Right lobe of liver (tissue), 6 donors: ENCODE results near the gene TBK1. TPM values are rescaled to one million over a fixed set of nuclear protein-coding genes. Genes with fewer than 3 reads are reported as not detected.

ENCODE experiments used
- ATAC-seq, 4 donors: fragments of 200-7000 bp; cut with Tn5 transposase; one replicate each; pipeline ENCODE4 v1.9.1; 2020; ENCODE audit warnings: mild to moderate bottlenecking in 4 of 4, moderate library complexity in 4 of 4
- DNase-seq, 3 donors: peaks; one replicate each; pipeline ENCODE4 v3.0.0-alpha.2; 2020
- H3K27ac ChIP-seq, 3 donors: fragments of 200-600 bp; one replicate each; pipeline ENCODE4 v1.8.0; 2022
- H3K27me3 ChIP-seq, 2 donors: fragments of 200-600 bp; one replicate each; pipeline ENCODE4 v1.8.0; 2022
- H3K36me3 ChIP-seq, 4 donors: fragments of 200-600 bp; sonication (generic) in 1 of 4; one replicate each; pipeline versions ENCODE4 v1.5.1 to v1.8.0; 2017 to 2022; ENCODE audit warnings: control low read depth in 1 of 4
- H3K4me1 ChIP-seq, 4 donors: fragments of 200-600 bp; sonication (generic) in 1 of 4; one replicate each; pipeline versions ENCODE4 v1.5.1 to v1.8.0; 2017 to 2022; ENCODE audit warnings: control low read depth in 1 of 4
- H3K4me3 ChIP-seq, 3 donors: fragments of 200-600 bp; one replicate each; pipeline ENCODE4 v1.8.0; 2022
- H3K9me3 ChIP-seq, 4 donors: fragments of 200-600 bp; sonication (generic) in 1 of 4; one replicate each; pipeline versions ENCODE4 v1.5.1 to v1.8.0; 2017 to 2022; ENCODE audit warnings: control low read depth in 1 of 4
- POLR2A ChIP-seq: fragments of 450-650 bp; IDR thresholded peaks from one replicate; pipeline ENCODE4 v1.6.1; 2017; ENCODE audit warnings: antibody characterized with exemption, mild to moderate bottlenecking
- WGBS: methylation state at CpG from one replicate; pipeline ENCODE4 v1.1.6; 2018; ENCODE audit warnings: low coverage, low lambda C conversion rate; ENCODE audit not compliant: insufficient coverage; ENCODE audit errors: missing lambda C conversion rate; 5-methylcytosine and 5-hydroxymethylcytosine counted together
- intact Hi-C, 2 donors: fragments of 100-400 bp; cut with DNase I; formaldehyde crosslinking; loops; one replicate each; pipeline versions ENCODE4 v1.11.2 to v1.14.1; 2022
- total RNA-seq, 6 experiments: library from RNA; depleted of rRNA in 2 of 6; stranded (reverse); fragments of >200 nt in 2 of 6; fragmentation: NEBNext Ultra II Directional in 3 of 6; extraction: Animal tissue kit (Norgen Biotek cat#: 25700) in 3 of 6; gene quantifications; one replicate each; pipeline versions ENCODE4 v1.1.0 to v1.2.4, GENCODE V29; 2016 to 2023
- TF ChIP-seq, protein P1 (sequence below), 4 donors: fragments of 200-600 bp in 3 of 4; fragments of 450-650 bp in 1 of 4; IDR thresholded peaks; one replicate each; pipeline versions ENCODE4 v1.5.1 to v1.8.0; 2016 to 2022; ENCODE audit warnings: antibody characterized with exemption in 4 of 4, mild to moderate bottlenecking in 2 of 4
- donor health status: DM: no; HTN: yes; CAD: no.
- donor health status: DM: no; HTN: no; CAD: no.
- donor health status: DM: no; HTN: no; CAD: no.
- donor health status: DM: no; HTN: yes; CAD: no.
- donor health status: DM: no; HTN: yes; CAD: no.

TBK1 gene
- total RNA-seq, 6 experiments from 2014 or later: 9.0 to 21.8 (median 14.0) TPM

DNA sequence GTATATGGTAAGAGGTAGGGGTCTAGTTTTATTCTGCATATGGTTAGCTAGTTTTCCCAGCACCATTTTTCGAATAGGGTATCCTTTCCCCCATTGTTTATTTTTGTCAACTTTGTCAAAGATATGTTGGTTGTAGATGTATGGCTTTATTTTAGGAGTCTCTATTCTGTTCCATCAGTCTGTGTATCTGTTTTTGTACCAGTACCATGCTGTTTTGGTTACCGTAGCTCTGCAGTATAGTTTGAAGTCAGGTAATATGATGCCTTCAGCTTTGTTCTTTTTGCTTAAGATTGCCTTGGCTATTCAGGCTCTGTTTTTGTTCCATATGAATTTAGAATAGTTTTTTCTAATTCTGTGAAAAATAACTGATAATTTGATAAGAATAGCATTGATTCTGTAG lies 24.9 kb downstream of the TBK1 start:
- intact Hi-C loops: loop anchor here in 1 of 2 donors (10.0 kb wide), 1 partner anchor 52 kb away; no protein-coding TSS in a partner anchor
- 100% methylated on average over 2 of the region's 2 CpGs for WGBS

DNA sequence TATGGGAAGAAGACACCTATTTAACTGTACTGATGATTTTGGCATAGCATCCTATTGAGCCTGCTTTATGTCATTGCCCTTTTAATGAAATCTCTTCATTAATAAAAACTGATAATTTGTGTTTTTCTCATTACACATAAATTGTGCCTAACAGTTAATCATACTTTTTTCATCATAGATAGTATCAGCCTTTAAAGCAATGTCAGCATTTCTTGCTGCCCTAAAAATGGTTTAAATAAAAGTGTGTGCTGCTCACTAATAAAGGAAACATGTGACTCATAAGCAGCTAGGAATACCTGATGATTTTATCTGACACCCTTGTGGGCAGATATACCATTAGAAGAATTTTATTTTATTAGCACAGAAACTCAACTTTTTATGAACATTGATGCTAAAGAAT lies 26.7 kb downstream of the TBK1 start:
- Histone ChIP-seq H3K27ac (no peak overlapping the region), H3K4me3 (no peak overlapping the region), H3K9me3 (peaks cover 0 to 2% (median 0%) of the 10 kb centered on the region in 4 donors), H3K36me3 (peaks cover 0 to 36% (median 10%) of the 10 kb centered on the region in 4 donors), H3K27me3 (no peaks in the 10 kb centered on the region), H3K4me1 (no peaks in the 10 kb centered on the region)
- intact Hi-C loops: loop anchor here in 1 of 2 donors (10.0 kb wide), 1 partner anchor 54 kb away; no protein-coding TSS in a partner anchor
- no peak for DNase-seq
- no peak for TF ChIP-seq POLR2A
- TF ChIP-seq, protein P1, sequence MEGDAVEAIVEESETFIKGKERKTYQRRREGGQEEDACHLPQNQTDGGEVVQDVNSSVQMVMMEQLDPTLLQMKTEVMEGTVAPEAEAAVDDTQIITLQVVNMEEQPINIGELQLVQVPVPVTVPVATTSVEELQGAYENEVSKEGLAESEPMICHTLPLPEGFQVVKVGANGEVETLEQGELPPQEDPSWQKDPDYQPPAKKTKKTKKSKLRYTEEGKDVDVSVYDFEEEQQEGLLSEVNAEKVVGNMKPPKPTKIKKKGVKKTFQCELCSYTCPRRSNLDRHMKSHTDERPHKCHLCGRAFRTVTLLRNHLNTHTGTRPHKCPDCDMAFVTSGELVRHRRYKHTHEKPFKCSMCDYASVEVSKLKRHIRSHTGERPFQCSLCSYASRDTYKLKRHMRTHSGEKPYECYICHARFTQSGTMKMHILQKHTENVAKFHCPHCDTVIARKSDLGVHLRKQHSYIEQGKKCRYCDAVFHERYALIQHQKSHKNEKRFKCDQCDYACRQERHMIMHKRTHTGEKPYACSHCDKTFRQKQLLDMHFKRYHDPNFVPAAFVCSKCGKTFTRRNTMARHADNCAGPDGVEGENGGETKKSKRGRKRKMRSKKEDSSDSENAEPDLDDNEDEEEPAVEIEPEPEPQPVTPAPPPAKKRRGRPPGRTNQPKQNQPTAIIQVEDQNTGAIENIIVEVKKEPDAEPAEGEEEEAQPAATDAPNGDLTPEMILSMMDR (IDR thresholded peaks at IDR 0.05): no peak
- no peak for ATAC-seq

More for the DNA sequence above, 24.9 kb downstream of the TBK1 start:
- Histone ChIP-seq H3K4me3 (no peak overlapping the region), H3K4me1 (no peaks in the 10 kb centered on the region), H3K27ac (no peak overlapping the region), H3K36me3 (peaks cover 0 to 26% (median 10%) of the 10 kb centered on the region in 4 donors), H3K9me3 (peaks cover 0 to 2% (median 0%) of the 10 kb centered on the region in 4 donors), H3K27me3 (no peaks in the 10 kb centered on the region)
- DNase-seq (no peak), ATAC-seq (no peak)
- no peak for TF ChIP-seq POLR2A
- TF ChIP-seq, protein P1 (IDR thresholded peaks at IDR 0.05): no peak

DNA sequence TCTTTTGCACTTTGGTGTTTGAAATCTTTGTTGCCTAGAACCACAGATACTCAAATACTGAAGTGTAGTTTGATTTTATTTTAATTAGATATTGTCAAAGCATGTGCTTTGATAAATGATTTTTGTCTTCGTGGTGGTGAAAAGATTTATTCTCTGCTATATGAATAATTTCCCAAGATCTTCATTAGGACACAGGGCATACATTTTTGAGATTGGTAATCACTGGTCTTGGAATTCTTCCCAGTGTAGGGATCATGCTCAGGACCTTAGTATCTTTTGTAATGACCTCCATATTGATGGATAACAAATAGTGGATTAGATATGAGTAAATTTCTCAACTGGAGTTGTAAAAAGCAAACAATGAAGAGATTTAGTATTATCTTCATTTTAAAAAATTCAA lies 28.2 kb downstream of the TBK1 start:
- ATAC-seq: no peak
- DNase-seq: no peak
- WGBS: 83% methylated on average over 1 of the region's 1 CpG
- TF ChIP-seq POLR2A: no peak
- TF ChIP-seq, protein P1 (IDR thresholded peaks at IDR 0.05): no peak
- H3K27ac ChIP-seq: no peak overlapping the region
- H3K27me3 ChIP-seq: no peaks in the 10 kb centered on the region
- H3K36me3 ChIP-seq: peaks cover 0 to 34% (median 8%) of the 10 kb centered on the region in 4 donors
- no peaks in the 10 kb centered on the region for H3K4me1 ChIP-seq
- H3K4me3 ChIP-seq: no peak overlapping the region
- intact Hi-C loops: no loop called here
- H3K9me3 ChIP-seq: peaks cover 0 to 2% (median 0%) of the 10 kb centered on the region in 4 donors

DNA sequence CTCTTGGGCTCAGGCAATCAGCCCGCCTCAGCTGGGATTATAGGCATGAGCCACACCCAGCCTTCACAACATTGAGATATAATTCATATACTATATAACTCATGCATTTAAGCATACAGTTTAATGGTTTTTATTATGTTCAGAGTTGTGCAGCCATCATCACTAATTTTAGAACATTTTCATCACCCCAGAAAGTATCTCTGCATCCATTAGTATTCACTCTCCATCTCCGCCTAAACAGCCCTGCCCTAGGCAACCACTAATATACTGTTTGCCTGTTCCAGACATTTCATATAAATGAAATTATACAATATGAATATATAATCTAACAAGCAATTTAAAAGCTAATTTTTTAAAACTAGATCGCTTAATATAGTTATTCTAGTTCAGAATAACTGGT lies 34.7 kb downstream of the TBK1 start:
- intact Hi-C loops: no loop called here
- H3K36me3 ChIP-seq: peaks cover 0 to 71% (median 18%) of the 10 kb centered on the region in 4 donors
- no peak overlapping the region for H3K27ac ChIP-seq
- H3K27me3 ChIP-seq: no peaks in the 10 kb centered on the region
- ATAC-seq (no peak), DNase-seq (no peak)
- H3K4me3 ChIP-seq: no peak overlapping the region
- no peak for TF ChIP-seq POLR2A
- TF ChIP-seq, protein P1 (IDR thresholded peaks at IDR 0.05): no peak
- no peaks in the 10 kb centered on the region for H3K4me1 ChIP-seq
- no peaks in the 10 kb centered on the region for H3K9me3 ChIP-seq
- 96% methylated on average over 3 of the region's 3 CpGs for WGBS

DNA sequence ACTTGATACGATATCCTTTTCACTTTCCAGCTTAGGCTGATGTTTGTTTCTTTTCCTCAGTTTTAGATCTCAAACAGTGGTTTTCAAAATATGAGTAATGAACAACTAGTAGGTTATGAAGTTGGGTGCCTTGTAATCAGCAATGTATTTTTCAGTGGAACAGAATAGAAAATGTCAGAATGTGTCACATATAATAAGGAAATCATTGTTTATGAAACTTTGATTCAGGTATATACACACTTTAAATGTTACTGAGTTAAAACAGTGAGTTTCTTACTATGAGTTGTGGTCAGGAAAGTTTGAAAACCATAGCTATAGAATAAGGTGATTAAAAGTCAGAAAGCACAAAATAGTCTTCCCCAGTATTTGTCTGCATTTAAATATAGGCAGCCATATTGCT lies 39.8 kb downstream of the TBK1 start:
- Histone ChIP-seq H3K4me3 (no peak overlapping the region), H3K9me3 (no peaks in the 10 kb centered on the region), H3K36me3 (peaks cover 0 to 73% (median 23%) of the 10 kb centered on the region in 4 donors), H3K27ac (no peak overlapping the region), H3K4me1 (no peaks in the 10 kb centered on the region), H3K27me3 (no peaks in the 10 kb centered on the region)
- WGBS: 58% methylated on average over 1 of the region's 1 CpG
- intact Hi-C loops: no loop called here
- TF ChIP-seq POLR2A: no peak
- TF ChIP-seq, protein P1 (IDR thresholded peaks at IDR 0.05): no peak
- DNase-seq (no peak), ATAC-seq (no peak)
